G401 (cell line): ENCODE data around the gene PIEZO2. TPM values are rescaled to one million over a fixed set of nuclear protein-coding genes. Genes with fewer than 3 reads are reported as not detected.
A peak's percentile ranks its signal among the peaks of the same experiment; 100 is the strongest.

Source experiments
- DNase-seq: peaks from one replicate; pipeline ENCODE4 v3.0.0-alpha.2; 2015; ENCODE audit warnings: low spot score
- in situ Hi-C: cut with HindIII; loops from 2 replicates; pipeline ENCODE4 v1.10.0; 2016; ENCODE audit warnings: low sequenced_read_pairs, mixed read lengths
- total RNA-seq: library from RNA; depleted of rRNA; stranded (reverse); fragments of >200 nt; shearing (Covaris generic); gene quantifications from 2 replicates; pipeline ENCODE4 v1.2.3, GENCODE V29; 2014

PIEZO2 gene
- total RNA-seq, 1 experiment from 2014 or later, result not detected

- in situ Hi-C loops, result no loop called here
- no peak for DNase-seq
Measured at GRCh38 chr18:10893196-10893595, 256.2 kb downstream of the PIEZO2 start.

GRCh38 chr18:10892786-10893185 is 256.6 kb downstream of the PIEZO2 start:
- no peak for DNase-seq
- in situ Hi-C loops, result no loop called here

- in situ Hi-C loops, result no loop called here
- DNase-seq, result no peak
Measured at GRCh38 chr18:10890022-10890421, 259.3 kb downstream of the PIEZO2 start.

GRCh38 chr18:10878703-10879102 is 270.7 kb downstream of the PIEZO2 start:
- no peak for DNase-seq
- in situ Hi-C loops, result no loop called here

GRCh38 chr18:10877987-10878386 is 271.4 kb downstream of the PIEZO2 start:
- DNase-seq, result no peak
- in situ Hi-C loops, result no loop called here

- DNase-seq, result no peak
- in situ Hi-C loops, result no loop called here
Measured at GRCh38 chr18:10875811-10876210, 273.6 kb downstream of the PIEZO2 start.

GRCh38 chr18:10872304-10872703 is 277.1 kb downstream of the PIEZO2 start:
- DNase-seq, result peak; percentile 76
- in situ Hi-C loops, result no loop called here

GRCh38 chr18:10864722-10865121 is 284.6 kb downstream of the PIEZO2 start:
- in situ Hi-C loops, result no loop called here
- DNase-seq, result no peak

GRCh38 chr18:10863026-10863425 is 286.3 kb downstream of the PIEZO2 start:
- in situ Hi-C loops, result no loop called here
- DNase-seq, result no peak

- no peak for DNase-seq
- in situ Hi-C loops, result no loop called here
Measured at GRCh38 chr18:10860928-10861327, 288.4 kb downstream of the PIEZO2 start.

GRCh38 chr18:10860382-10860781 is 289.0 kb downstream of the PIEZO2 start:
- in situ Hi-C loops, result no loop called here

GRCh38 chr18:10858477-10858876 is 290.9 kb downstream of the PIEZO2 start:
- in situ Hi-C loops, result no loop called here
- DNase-seq, result no peak

More at GRCh38 chr18:10860382-10860781, 289.0 kb downstream of the PIEZO2 start:
- DNase-seq, result no peak

- no peak for DNase-seq
- in situ Hi-C loops, result no loop called here
Measured at GRCh38 chr18:10856132-10856531, 293.2 kb downstream of the PIEZO2 start.

- DNase-seq, result no peak
- in situ Hi-C loops, result no loop called here
Measured at GRCh38 chr18:10852385-10853303, 296.7 kb downstream of the PIEZO2 start.

GRCh38 chr18:10851824-10852319 is 297.5 kb downstream of the PIEZO2 start:
- peak; percentile 40 for DNase-seq
- in situ Hi-C loops, result no loop called here

GRCh38 chr18:10850840-10851239 is 298.5 kb downstream of the PIEZO2 start:
- in situ Hi-C loops, result no loop called here

GRCh38 chr18:10850216-10850615 is 299.2 kb downstream of the PIEZO2 start:
- in situ Hi-C loops, result no loop called here
- DNase-seq, result no peak

More at GRCh38 chr18:10850840-10851239, 298.5 kb downstream of the PIEZO2 start:
- no peak for DNase-seq

- in situ Hi-C loops, result no loop called here
Measured at GRCh38 chr18:10847907-10848306, 301.5 kb downstream of the PIEZO2 start.

GRCh38 chr18:10847408-10847790 is 302.0 kb downstream of the PIEZO2 start:
- in situ Hi-C loops, result no loop called here
- no peak for DNase-seq

More at GRCh38 chr18:10847907-10848306, 301.5 kb downstream of the PIEZO2 start:
- DNase-seq, result no peak

GRCh38 chr18:10846657-10847407 is 302.5 kb downstream of the PIEZO2 start:
- in situ Hi-C loops, result no loop called here
- DNase-seq, result no peak
